Parathyroid adenoma (tissue), 2 donors: ENCODE data around the gene TRIM8.

Experiments
- H2AFZ ChIP-seq: fragments of 300-600 bp; sonication (generic); one replicate; pipeline ENCODE4 v1.7.0; 2017; ENCODE audit warnings: antibody characterized with exemption, mild to moderate bottlenecking
- H3K27ac ChIP-seq: fragments of 300-600 bp; sonication (generic); one replicate; pipeline ENCODE4 v1.7.0; 2017
- H3K27me3 ChIP-seq: fragments of 300-600 bp; sonication (generic); one replicate; pipeline ENCODE4 v1.7.0; 2017; ENCODE audit warnings: low read length; ENCODE audit not compliant: control insufficient read depth, insufficient read depth
- H3K36me3 ChIP-seq: fragments of 300-600 bp; sonication (generic); one replicate; pipeline ENCODE4 v1.7.0; 2017; ENCODE audit warnings: low read length; ENCODE audit not compliant: control insufficient read depth, insufficient read depth
- H3K4me1 ChIP-seq: fragments of 300-600 bp; sonication (generic); one replicate; pipeline ENCODE4 v1.7.0; 2017; ENCODE audit warnings: control low read depth
- H3K4me2 ChIP-seq: fragments of 300-600 bp; sonication (generic); one replicate; pipeline ENCODE4 v1.7.0; 2017; ENCODE audit warnings: low read length
- H3K4me3 ChIP-seq: fragments of 300-600 bp; sonication (generic); one replicate; pipeline ENCODE4 v1.7.0; 2017; ENCODE audit warnings: low read depth, low read length
- H3K79me2 ChIP-seq: fragments of 300-600 bp; sonication (generic); one replicate; pipeline ENCODE4 v1.7.0; 2017; ENCODE audit warnings: control low read depth
- H3K9ac ChIP-seq: fragments of 300-600 bp; sonication (generic); one replicate; pipeline ENCODE4 v1.7.0; 2017; ENCODE audit warnings: mild to moderate bottlenecking
- H3K9me3 ChIP-seq: fragments of 300-600 bp; sonication (generic); one replicate; pipeline ENCODE4 v1.7.0; 2017; ENCODE audit warnings: low read length; ENCODE audit not compliant: control insufficient read depth
- CTCF ChIP-seq: fragments of 300-600 bp; sonication (generic); IDR thresholded peaks from one replicate; pipeline ENCODE4 v1.7.0; 2017; ENCODE audit warnings: antibody characterized with exemption, mild to moderate bottlenecking
- donor health status: primary hyperparathyroidism.

The TRIM8 gene

GRCh38 chr10:102651455-102652169, 7.3 kb downstream of the TRIM8 start:
- no peak overlapping the region for H3K4me2 ChIP-seq
- H3K79me2 ChIP-seq: peaks cover 66% of the 10 kb centered on the region
- no peaks in the 10 kb centered on the region for H3K36me3 ChIP-seq
- no peak for TF ChIP-seq CTCF
- no peaks in the 10 kb centered on the region for H3K9me3 ChIP-seq
- no peak overlapping the region for H3K4me3 ChIP-seq
- no peak overlapping the region for H3K9ac ChIP-seq
- peak overlapping the region; percentile 99 for H3K27ac ChIP-seq
- no peak overlapping the region for H2AFZ ChIP-seq
- peaks cover 41% of the 10 kb centered on the region for H3K4me1 ChIP-seq
- H3K27me3 ChIP-seq: no peaks in the 10 kb centered on the region

- H3K9me3 ChIP-seq: no peaks in the 10 kb centered on the region
- no peak overlapping the region for H3K9ac ChIP-seq
- no peak overlapping the region for H3K4me2 ChIP-seq
- H3K27me3 ChIP-seq: no peaks in the 10 kb centered on the region
- TF ChIP-seq CTCF: no peak
- no peak overlapping the region for H2AFZ ChIP-seq
- H3K79me2 ChIP-seq: peaks cover 59% of the 10 kb centered on the region
- H3K4me3 ChIP-seq: no peak overlapping the region
- H3K36me3 ChIP-seq: no peaks in the 10 kb centered on the region
- H3K27ac ChIP-seq: peak overlapping the region; percentile 99
- H3K4me1 ChIP-seq: peaks cover 45% of the 10 kb centered on the region
These were observed 8.1 kb downstream of the TRIM8 start for GRCh38 chr10:102652170-102652916.

GRCh38 chr10:102653060-102653459, 8.8 kb downstream of the TRIM8 start:
- Histone ChIP-seq H3K27me3 (no peaks in the 10 kb centered on the region), H3K36me3 (no peaks in the 10 kb centered on the region), H3K9me3 (no peaks in the 10 kb centered on the region), H2AFZ (no peak overlapping the region), H3K79me2 (peaks cover 52% of the 10 kb centered on the region), H3K4me2 (no peak overlapping the region), H3K27ac (peak overlapping the region; percentile 39), H3K4me3 (no peak overlapping the region), H3K4me1 (peaks cover 40% of the 10 kb centered on the region), H3K9ac (no peak overlapping the region)
- no peak for TF ChIP-seq CTCF

GRCh38 chr10:102654566-102654965, 10.3 kb downstream of the TRIM8 start:
- Histone ChIP-seq H3K4me3 (no peak overlapping the region), H2AFZ (no peak overlapping the region), H3K4me1 (peaks cover 33% of the 10 kb centered on the region), H3K4me2 (no peak overlapping the region), H3K79me2 (peaks cover 37% of the 10 kb centered on the region), H3K27ac (no peak overlapping the region), H3K9me3 (no peaks in the 10 kb centered on the region), H3K9ac (no peak overlapping the region), H3K36me3 (no peaks in the 10 kb centered on the region), H3K27me3 (no peaks in the 10 kb centered on the region)
- TF ChIP-seq CTCF: no peak
